Measurements from ENCODE around the gene RANBP3L.

GRCh38 chr5:36261186-36261585 lies 40.5 kb downstream of the RANBP3L start:
- TF ChIP-seq CTCF (IDR thresholded peaks at IDR 0.05) (no peak), POLR2AphosphoS2 (conservative IDR thresholded peaks at IDR 0.05; ENCODE audit: low read length) (no peak)

Measured in A549 (cell line).